ENCODE results near the gene RPS19.

GRCh38 chr19:41861846-41862245, 1.8 kb downstream of the RPS19 start:
- TF ChIP-seq CTCF (IDR thresholded peaks at IDR 0.05; ENCODE audit: low read depth, low read length) (no peak), POLR2A (IDR thresholded peaks at IDR 0.05; ENCODE audit: extremely low read depth, insufficient read length) (no peak), MYC (IDR thresholded peaks at IDR 0.05; ENCODE audit: low read depth, low read length) (no peak)
